OCI-LY1 (cell line): Measurements from ENCODE around the gene LPA.
"Not testable (repeated sequence)": the region's sequence is repeated elsewhere in the genome, so short reads cannot be mapped to it uniquely, and the experiment has no call there.

Experiments used
- H2AFZ ChIP-seq: fragments of 200-600 bp; sonication (generic), shearing (Covaris generic); 2 replicates; pipeline ENCODE4 v1.6.0; 2014; ENCODE audit warnings: antibody characterized with exemption, mild to moderate bottlenecking, low read length
- H3F3A ChIP-seq: fragments of 200-600 bp; sonication (generic), shearing (Covaris generic); 2 replicates; pipeline ENCODE4 v1.6.0; 2014; ENCODE audit warnings: mild to moderate bottlenecking, antibody characterized with exemption, low read length, moderate library complexity; ENCODE audit not compliant: insufficient read depth
- H3K27ac ChIP-seq: fragments of 200-600 bp; sonication (generic); 2 replicates; pipeline ENCODE4 v1.5.1; 2014; ENCODE audit warnings: low read length, mixed run types, mild to moderate bottlenecking, low read depth; ENCODE audit not compliant: poor library complexity, severe bottlenecking
- H3K27me3 ChIP-seq: fragments of 200-600 bp; sonication (generic); 2 replicates; pipeline ENCODE4 v1.6.0; 2014; ENCODE audit warnings: antibody characterized with exemption, mild to moderate bottlenecking, low read length, moderate library complexity; ENCODE audit not compliant: insufficient read depth
- H3K36me3 ChIP-seq: fragments of 200-600 bp; sonication (generic); 2 replicates; pipeline ENCODE4 v1.6.1; 2014; ENCODE audit warnings: mild to moderate bottlenecking, antibody characterized with exemption, low read length, moderate library complexity, mixed read lengths; ENCODE audit not compliant: insufficient read depth
- H3K4me1 ChIP-seq: fragments of 200-600 bp; sonication (generic); 2 replicates; pipeline ENCODE4 v1.5.1; 2014; ENCODE audit warnings: mild to moderate bottlenecking, low read length, moderate library complexity; ENCODE audit not compliant: insufficient read depth, severe bottlenecking
- H3K4me2 ChIP-seq: fragments of 200-600 bp; sonication (generic), shearing (Covaris generic); 2 replicates; pipeline ENCODE4 v1.6.1; 2014; ENCODE audit warnings: low read length
- H3K4me3 ChIP-seq: fragments of 200-600 bp; sonication (generic); 2 replicates; pipeline ENCODE4 v1.5.1; 2014; ENCODE audit warnings: low read length, low read depth, mild to moderate bottlenecking, mixed read lengths; ENCODE audit not compliant: poor library complexity, severe bottlenecking
- H3K79me2 ChIP-seq: fragments of 200-600 bp; shearing (Covaris generic); 2 replicates; pipeline ENCODE4 v1.6.1; 2016; ENCODE audit warnings: mixed run types, low read length, mixed read lengths; ENCODE audit not compliant: insufficient read depth
- H3K9ac ChIP-seq: fragments of 200-600 bp; sonication (generic), shearing (Covaris generic); 2 replicates; pipeline ENCODE4 v1.6.1; 2014; ENCODE audit warnings: mild to moderate bottlenecking, low read length, mixed read lengths
- H3K9me2 ChIP-seq: fragments of 200-600 bp; sonication (generic), shearing (Covaris generic); 2 replicates; pipeline ENCODE4 v1.6.1; 2014; ENCODE audit warnings: low read depth, mild to moderate bottlenecking, low read length, mixed read lengths
- H3K9me3 ChIP-seq: fragments of 200-600 bp; shearing (Covaris generic); 2 replicates; pipeline ENCODE4 v1.6.1; 2014; ENCODE audit warnings: low read length, mixed read lengths
- H4K20me1 ChIP-seq: fragments of 200-600 bp; sonication (generic), shearing (Covaris generic); 2 replicates; pipeline ENCODE4 v1.6.0; 2016; ENCODE audit warnings: mild to moderate bottlenecking, low read length; ENCODE audit not compliant: insufficient read depth
- CTCF ChIP-seq: fragments of 200-600 bp; sonication (generic), shearing (Covaris generic); IDR thresholded peaks from 2 replicates; pipeline ENCODE4 v1.5.1; 2017; ENCODE audit warnings: mild to moderate bottlenecking, antibody characterized with exemption, low read length, moderate library complexity, mixed read lengths
- EZH2 ChIP-seq: fragments of 200-600 bp; sonication (generic), shearing (Covaris generic); IDR thresholded peaks from 2 replicates; pipeline ENCODE4 v1.8.0; 2017; ENCODE audit warnings: borderline replicate concordance, mixed run types, mild to moderate bottlenecking, antibody characterized with exemption, low read length, moderate library complexity, mixed read lengths

The LPA gene

GRCh38 chr6:160634706-160635105, 29.4 kb downstream of the LPA start:
- no peaks in the 10 kb centered on the region for H3K36me3 ChIP-seq
- H2AFZ ChIP-seq = no peak overlapping the region
- H3K27me3 ChIP-seq = no peaks in the 10 kb centered on the region
- no peak overlapping the region for H3K4me3 ChIP-seq
- TF ChIP-seq CTCF = no peak
- TF ChIP-seq EZH2 = no peak
- no peaks in the 10 kb centered on the region for H3F3A ChIP-seq
- no peak overlapping the region for H3K9ac ChIP-seq
- no peaks in the 10 kb centered on the region for H3K79me2 ChIP-seq
- H3K27ac ChIP-seq = no peak overlapping the region
- H4K20me1 ChIP-seq = no peaks in the 10 kb centered on the region
- H3K4me2 ChIP-seq = no peak overlapping the region
- H3K9me3 ChIP-seq = no peaks in the 10 kb centered on the region
- no peaks in the 10 kb centered on the region for H3K4me1 ChIP-seq
- H3K9me2 ChIP-seq = no peaks in the 10 kb centered on the region

- TF ChIP-seq CTCF (no peak), EZH2 (no peak)
- Histone ChIP-seq H3K4me2 (no peak overlapping the region), H3K27me3 (no peaks in the 10 kb centered on the region), H3K36me3 (no peaks in the 10 kb centered on the region), H2AFZ (no peak overlapping the region), H3K9ac (no peak overlapping the region), H3K27ac (no peak overlapping the region), H3K9me2 (no peaks in the 10 kb centered on the region), H3K9me3 (no peaks in the 10 kb centered on the region), H3K4me1 (no peaks in the 10 kb centered on the region), H3F3A (no peaks in the 10 kb centered on the region), H3K4me3 (no peak overlapping the region), H3K79me2 (no peaks in the 10 kb centered on the region), H4K20me1 (no peaks in the 10 kb centered on the region)
Measured at GRCh38 chr6:160595838-160596832, 67.9 kb downstream of the LPA start.

GRCh38 chr6:160595297-160595696, 68.8 kb downstream of the LPA start:
- H3K9me3 ChIP-seq, H3K4me3 ChIP-seq, H3K36me3 ChIP-seq, H3K4me1 ChIP-seq, H3K9ac ChIP-seq, H3K27ac ChIP-seq, H3K27me3 ChIP-seq, H3K79me2 ChIP-seq, H3K4me2 ChIP-seq, H4K20me1 ChIP-seq, H3K9me2 ChIP-seq, H3F3A ChIP-seq, H2AFZ ChIP-seq: not testable (repeated sequence)

- H3K4me3 ChIP-seq = no peak overlapping the region
- H3K27me3 ChIP-seq = no peaks in the 10 kb centered on the region
- H3K4me1 ChIP-seq = no peaks in the 10 kb centered on the region
- H3K9me3 ChIP-seq = no peaks in the 10 kb centered on the region
- H3F3A ChIP-seq = no peaks in the 10 kb centered on the region
- H3K79me2 ChIP-seq = no peaks in the 10 kb centered on the region
- no peak overlapping the region for H3K9ac ChIP-seq
- TF ChIP-seq CTCF (no peak), EZH2 (no peak)
- no peak overlapping the region for H3K27ac ChIP-seq
- no peaks in the 10 kb centered on the region for H3K36me3 ChIP-seq
- no peaks in the 10 kb centered on the region for H4K20me1 ChIP-seq
- H2AFZ ChIP-seq = no peak overlapping the region
- H3K9me2 ChIP-seq = no peaks in the 10 kb centered on the region
- H3K4me2 ChIP-seq = no peak overlapping the region
Measured at GRCh38 chr6:160586374-160586773, 77.7 kb downstream of the LPA start.
